NB4 (cell line): ENCODE measurements around the gene ATP9B.

Experiments
- DNase-seq: peaks from one replicate; pipeline ENCODE4 v3.0.0; 2010; ENCODE audit warnings: low read depth
- H3K4me3 ChIP-seq: one replicate; pipeline ENCODE4 v1.5.1; 2011; ENCODE audit warnings: mild to moderate bottlenecking, low read depth, low read length, moderate library complexity
- MYC ChIP-seq: IDR thresholded peaks from 2 replicates; pipeline ENCODE4 v1.6.1; 2011; ENCODE audit warnings: low read depth, low read length
- POLR2A ChIP-seq: IDR thresholded peaks from 2 replicates; pipeline ENCODE4 v1.6.1; 2011; ENCODE audit warnings: mild to moderate bottlenecking; ENCODE audit not compliant: insufficient read length; ENCODE audit errors: extremely low read depth
- TF ChIP-seq, protein P1 (sequence below): IDR thresholded peaks from 2 replicates; pipeline ENCODE4 v1.6.1; 2011; ENCODE audit warnings: low read depth, low read length
- TF ChIP-seq, protein P2 (sequence below): IDR thresholded peaks from one replicate; pipeline ENCODE4 v1.5.1; 2012; ENCODE audit warnings: low read depth, low read length

The ATP9B gene

DNA sequence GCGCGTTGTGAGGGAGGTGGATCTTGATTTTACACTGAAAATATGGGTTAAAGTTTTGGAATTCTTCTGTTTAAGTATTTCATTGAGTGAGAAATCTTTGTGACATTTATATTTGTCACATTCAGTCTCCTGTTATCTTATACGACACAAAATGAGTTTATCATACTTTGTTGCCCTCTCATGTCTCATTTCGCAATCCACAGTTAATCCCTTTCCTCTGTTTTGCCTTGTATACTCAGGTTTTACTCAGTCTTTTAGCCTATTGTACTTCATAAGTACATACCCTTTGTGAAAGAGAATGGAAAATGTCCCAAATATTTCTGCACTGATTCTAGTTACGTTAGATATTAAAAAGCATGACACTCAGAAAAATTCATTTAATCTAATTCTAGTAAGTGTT, 142.7 kb downstream of the ATP9B start:
- no peak overlapping the region for H3K4me3 ChIP-seq
- no peak for TF ChIP-seq MYC
- TF ChIP-seq, protein P1, sequence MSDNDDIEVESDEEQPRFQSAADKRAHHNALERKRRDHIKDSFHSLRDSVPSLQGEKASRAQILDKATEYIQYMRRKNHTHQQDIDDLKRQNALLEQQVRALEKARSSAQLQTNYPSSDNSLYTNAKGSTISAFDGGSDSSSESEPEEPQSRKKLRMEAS = no peak
- TF ChIP-seq, protein P2, sequence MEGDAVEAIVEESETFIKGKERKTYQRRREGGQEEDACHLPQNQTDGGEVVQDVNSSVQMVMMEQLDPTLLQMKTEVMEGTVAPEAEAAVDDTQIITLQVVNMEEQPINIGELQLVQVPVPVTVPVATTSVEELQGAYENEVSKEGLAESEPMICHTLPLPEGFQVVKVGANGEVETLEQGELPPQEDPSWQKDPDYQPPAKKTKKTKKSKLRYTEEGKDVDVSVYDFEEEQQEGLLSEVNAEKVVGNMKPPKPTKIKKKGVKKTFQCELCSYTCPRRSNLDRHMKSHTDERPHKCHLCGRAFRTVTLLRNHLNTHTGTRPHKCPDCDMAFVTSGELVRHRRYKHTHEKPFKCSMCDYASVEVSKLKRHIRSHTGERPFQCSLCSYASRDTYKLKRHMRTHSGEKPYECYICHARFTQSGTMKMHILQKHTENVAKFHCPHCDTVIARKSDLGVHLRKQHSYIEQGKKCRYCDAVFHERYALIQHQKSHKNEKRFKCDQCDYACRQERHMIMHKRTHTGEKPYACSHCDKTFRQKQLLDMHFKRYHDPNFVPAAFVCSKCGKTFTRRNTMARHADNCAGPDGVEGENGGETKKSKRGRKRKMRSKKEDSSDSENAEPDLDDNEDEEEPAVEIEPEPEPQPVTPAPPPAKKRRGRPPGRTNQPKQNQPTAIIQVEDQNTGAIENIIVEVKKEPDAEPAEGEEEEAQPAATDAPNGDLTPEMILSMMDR = no peak
- TF ChIP-seq POLR2A = no peak
- peak; percentile 43 for DNase-seq

DNA sequence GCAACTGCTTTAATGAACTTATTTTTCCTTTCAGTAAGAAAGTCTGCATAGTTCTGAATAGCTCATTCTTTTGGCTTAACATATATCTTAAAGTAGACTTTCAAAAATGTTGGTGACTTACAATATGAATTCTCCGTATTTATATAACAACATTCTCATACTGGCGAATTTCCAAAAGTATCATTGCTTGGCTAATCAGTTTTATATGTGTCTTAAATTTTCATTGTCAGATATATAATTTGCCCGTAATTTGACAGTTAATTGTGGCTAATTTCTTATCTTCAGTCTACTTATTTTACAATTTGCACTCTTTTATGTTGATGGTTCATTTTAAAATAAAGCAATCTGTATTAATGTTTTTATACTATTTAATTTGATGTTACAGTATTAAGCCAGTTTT, 144.9 kb downstream of the ATP9B start:
- no peak overlapping the region for H3K4me3 ChIP-seq
- DNase-seq = no peak
- no peak for TF ChIP-seq POLR2A
- no peak for TF ChIP-seq MYC
- TF ChIP-seq, protein P1 = no peak
- TF ChIP-seq, protein P2 = no peak

DNA sequence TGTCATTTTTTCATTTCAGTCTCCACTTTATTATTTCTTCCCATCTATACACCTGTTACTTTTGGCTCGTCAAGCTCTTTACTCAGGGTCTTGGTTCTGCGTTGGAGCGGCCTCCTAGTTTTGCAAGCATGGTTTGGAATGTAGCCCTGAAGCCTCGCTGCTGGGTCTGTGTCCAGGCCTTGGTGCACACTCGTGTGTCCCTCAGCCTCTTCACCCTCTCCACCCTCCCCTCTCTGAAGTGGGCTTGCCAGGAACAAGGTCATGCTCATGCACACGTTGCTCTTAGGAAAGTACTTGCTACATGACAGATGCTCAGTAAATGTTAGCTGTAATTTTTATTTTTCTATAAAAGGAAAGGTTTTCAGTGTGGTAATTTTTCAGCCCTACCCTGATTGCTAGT, 147.0 kb downstream of the ATP9B start:
- TF ChIP-seq POLR2A (no peak), MYC (no peak)
- TF ChIP-seq, protein P1 = no peak
- TF ChIP-seq, protein P2 = no peak

DNA sequence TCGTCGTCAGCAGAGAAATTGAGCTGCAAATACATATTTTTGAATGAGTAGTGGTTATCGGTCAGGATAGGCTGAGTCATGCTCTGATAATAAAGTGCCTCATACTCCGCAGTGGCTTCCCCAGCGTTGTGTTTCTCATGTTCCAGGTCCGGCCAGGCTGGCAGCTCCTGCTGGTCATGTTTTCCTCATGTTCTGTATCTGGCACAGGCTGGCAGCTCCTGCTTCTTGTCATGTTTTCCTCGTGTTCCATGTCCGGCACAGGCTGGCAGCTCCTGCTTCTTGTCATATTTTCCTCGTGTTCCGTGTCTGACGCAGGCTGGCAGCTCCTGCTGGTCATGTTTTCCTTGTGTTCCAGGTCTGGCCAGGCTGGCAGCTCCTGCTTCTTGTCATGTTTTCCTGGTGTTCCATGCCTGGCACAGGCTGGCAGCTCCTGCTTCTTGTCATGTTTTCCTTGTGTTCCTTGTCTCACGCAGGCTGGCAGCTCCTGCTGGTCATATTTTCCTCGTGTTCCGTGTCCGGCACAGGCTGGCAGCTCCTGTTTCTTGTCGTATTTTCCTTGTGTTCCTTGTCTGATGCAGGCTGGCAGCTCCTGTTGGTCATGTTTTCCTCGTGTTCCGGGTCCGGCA, 148.9 kb downstream of the ATP9B start:
- no peak overlapping the region for H3K4me3 ChIP-seq
- TF ChIP-seq MYC (no peak), POLR2A (no peak)
- TF ChIP-seq, protein P1 = no peak
- TF ChIP-seq, protein P2 = no peak
- no peak for DNase-seq

More for the DNA sequence above, 147.0 kb downstream of the ATP9B start:
- no peak for DNase-seq
- H3K4me3 ChIP-seq = no peak overlapping the region

DNA sequence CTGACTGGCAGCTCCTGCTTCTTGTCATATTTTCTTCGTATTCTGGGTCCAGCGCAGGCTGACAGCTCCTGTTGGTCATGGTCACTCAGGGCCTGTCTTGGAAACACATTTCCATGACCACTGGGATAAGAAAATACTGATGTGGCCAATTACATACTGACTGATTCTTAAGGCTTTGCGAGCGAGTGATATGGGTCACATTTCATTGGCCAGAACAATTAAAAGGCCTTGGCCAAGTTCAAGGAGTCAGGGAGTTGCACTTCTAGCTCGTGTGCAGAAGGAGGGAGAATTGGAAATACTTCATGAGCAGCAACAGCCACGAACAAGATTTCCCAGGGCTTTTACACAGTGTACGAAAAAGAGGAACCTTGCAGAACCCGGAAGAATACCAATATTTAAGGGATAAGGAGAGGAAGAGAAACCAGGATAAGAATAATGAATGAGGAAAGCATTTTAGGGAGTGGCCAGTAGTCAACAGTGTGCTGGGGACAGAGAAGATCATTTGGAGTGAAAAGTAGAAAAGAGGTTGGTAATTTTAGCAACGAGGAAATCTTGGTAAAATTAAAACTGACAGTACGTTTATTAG, 149.5 kb downstream of the ATP9B start:
- no peak for DNase-seq
- no peak overlapping the region for H3K4me3 ChIP-seq
- TF ChIP-seq MYC = no peak
- TF ChIP-seq, protein P1 = no peak
- no peak for TF ChIP-seq POLR2A
- TF ChIP-seq, protein P2 = no peak
